ENCODE data around the gene ORAI2. TPM values are rescaled to one million over a fixed set of nuclear protein-coding genes. Genes with fewer than 3 reads are reported as not detected.

Gene ORAI2
- total and polyA plus RNA-seq, 2 of the 13 experiments (the other 11 are each of a cell fraction or from before 2014, with no cell fraction given): 3.0 to 6.0 TPM

DNA sequence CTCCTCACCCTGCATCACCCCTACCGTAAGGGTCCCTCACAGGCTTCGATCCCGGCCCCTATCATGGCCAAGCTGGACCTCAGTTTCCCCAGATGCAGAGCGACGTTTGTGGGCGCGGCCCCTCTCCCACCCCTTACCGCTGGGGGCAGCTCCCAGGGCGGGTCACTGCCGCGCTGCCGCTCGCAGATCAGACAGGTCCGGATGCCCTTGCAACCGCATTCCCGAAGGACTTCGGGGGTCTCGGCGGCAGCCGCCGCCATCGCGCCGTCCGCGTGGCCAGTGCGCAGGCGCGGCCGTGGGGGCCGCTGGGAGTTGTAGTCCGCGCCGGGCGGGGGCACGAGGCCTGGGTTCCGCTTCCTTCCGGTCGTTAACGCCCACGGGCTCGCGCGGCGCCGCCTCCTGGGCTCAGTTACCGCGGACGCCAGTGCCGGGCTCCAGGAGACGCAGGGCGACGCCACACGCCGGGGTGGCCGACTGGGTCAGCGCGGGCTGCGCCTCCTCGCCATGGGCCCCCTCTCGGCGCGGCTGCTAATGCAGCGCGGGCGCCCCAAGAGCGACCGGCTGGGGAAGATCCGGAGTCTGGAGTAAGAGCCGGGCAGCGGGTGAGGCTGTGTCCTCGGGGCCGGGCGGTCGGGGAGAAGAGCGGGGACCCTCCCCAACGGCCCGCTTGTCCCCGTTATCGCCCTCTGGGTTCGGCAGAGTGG lies 31.4 kb downstream of the ORAI2 start, which contains the start of the genes ALKBH4 and LRWD1 (continued):
- TF ChIP-seq, protein P1, sequence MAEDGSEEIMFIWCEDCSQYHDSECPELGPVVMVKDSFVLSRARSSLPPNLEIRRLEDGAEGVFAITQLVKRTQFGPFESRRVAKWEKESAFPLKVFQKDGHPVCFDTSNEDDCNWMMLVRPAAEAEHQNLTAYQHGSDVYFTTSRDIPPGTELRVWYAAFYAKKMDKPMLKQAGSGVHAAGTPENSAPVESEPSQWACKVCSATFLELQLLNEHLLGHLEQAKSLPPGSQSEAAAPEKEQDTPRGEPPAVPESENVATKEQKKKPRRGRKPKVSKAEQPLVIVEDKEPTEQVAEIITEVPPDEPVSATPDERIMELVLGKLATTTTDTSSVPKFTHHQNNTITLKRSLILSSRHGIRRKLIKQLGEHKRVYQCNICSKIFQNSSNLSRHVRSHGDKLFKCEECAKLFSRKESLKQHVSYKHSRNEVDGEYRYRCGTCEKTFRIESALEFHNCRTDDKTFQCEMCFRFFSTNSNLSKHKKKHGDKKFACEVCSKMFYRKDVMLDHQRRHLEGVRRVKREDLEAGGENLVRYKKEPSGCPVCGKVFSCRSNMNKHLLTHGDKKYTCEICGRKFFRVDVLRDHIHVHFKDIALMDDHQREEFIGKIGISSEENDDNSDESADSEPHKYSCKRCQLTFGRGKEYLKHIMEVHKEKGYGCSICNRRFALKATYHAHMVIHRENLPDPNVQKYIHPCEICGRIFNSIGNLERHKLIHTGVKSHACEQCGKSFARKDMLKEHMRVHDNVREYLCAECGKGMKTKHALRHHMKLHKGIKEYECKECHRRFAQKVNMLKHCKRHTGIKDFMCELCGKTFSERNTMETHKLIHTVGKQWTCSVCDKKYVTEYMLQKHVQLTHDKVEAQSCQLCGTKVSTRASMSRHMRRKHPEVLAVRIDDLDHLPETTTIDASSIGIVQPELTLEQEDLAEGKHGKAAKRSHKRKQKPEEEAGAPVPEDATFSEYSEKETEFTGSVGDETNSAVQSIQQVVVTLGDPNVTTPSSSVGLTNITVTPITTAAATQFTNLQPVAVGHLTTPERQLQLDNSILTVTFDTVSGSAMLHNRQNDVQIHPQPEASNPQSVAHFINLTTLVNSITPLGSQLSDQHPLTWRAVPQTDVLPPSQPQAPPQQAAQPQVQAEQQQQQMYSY (CRISPR knock-in tag; IDR thresholded peaks at IDR 0.05): peak; percentile 78
- peak; percentile 88 for TF ChIP-seq ARHGAP35 (CRISPR knock-in tag; IDR thresholded peaks at IDR 0.05; ENCODE audit: borderline replicate concordance)
- TF ChIP-seq KDM5B (CRISPR knock-in tag; IDR thresholded peaks at IDR 0.05; ENCODE audit: borderline replicate concordance): peak; percentile 75; the same call in 1 of the 2 replicates
- TF ChIP-seq SPEN (CRISPR knock-in tag; IDR thresholded peaks at IDR 0.05; ENCODE audit: low read depth): peak; percentile 87
- TF ChIP-seq ZBTB7A (CRISPR knock-in tag; IDR thresholded peaks at IDR 0.05): no peak; the same call in 1 of the 2 replicates
- peak; percentile 31; the same call in 1 of the 2 replicates for TF ChIP-seq ZNF746 (CRISPR knock-in tag; IDR thresholded peaks at IDR 0.05)
- TF ChIP-seq ZNF816 (CRISPR knock-in tag; IDR thresholded peaks at IDR 0.05; ENCODE audit: borderline replicate concordance): no peak
- no peak for TF ChIP-seq ZNF644 (CRISPR knock-in tag; IDR thresholded peaks at IDR 0.05; ENCODE audit: low read depth)
- TF ChIP-seq SKI (IDR thresholded peaks at IDR 0.05; ENCODE audit: partially characterized antibody): peak; percentile 81
- peak; percentile 91; the same call in 1 of the 2 replicates for TF ChIP-seq NCOA1 (CRISPR knock-in tag; IDR thresholded peaks at IDR 0.05)
- TF ChIP-seq, protein P2, sequence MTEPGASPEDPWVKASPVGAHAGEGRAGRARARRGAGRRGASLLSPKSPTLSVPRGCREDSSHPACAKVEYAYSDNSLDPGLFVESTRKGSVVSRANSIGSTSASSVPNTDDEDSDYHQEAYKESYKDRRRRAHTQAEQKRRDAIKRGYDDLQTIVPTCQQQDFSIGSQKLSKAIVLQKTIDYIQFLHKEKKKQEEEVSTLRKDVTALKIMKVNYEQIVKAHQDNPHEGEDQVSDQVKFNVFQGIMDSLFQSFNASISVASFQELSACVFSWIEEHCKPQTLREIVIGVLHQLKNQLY (CRISPR knock-in tag; IDR thresholded peaks at IDR 0.05): no peak
- no peak for TF ChIP-seq ZBTB8A (CRISPR knock-in tag; IDR thresholded peaks at IDR 0.05; ENCODE audit: borderline replicate concordance, low read depth)
- no peak for TF ChIP-seq PITX1 (CRISPR knock-in tag; IDR thresholded peaks at IDR 0.05)
- TF ChIP-seq SIX4 (CRISPR knock-in tag; IDR thresholded peaks at IDR 0.05): no peak
- no peak for TF ChIP-seq HNRNPUL1 (IDR thresholded peaks at IDR 0.05; ENCODE audit: low read depth, low read length)
- TF ChIP-seq ZFP62 (CRISPR knock-in tag; IDR thresholded peaks at IDR 0.05): no peak
- no peak for TF ChIP-seq RFXAP (CRISPR knock-in tag; IDR thresholded peaks at IDR 0.05; ENCODE audit: borderline replicate concordance)
- TF ChIP-seq, protein P3, sequence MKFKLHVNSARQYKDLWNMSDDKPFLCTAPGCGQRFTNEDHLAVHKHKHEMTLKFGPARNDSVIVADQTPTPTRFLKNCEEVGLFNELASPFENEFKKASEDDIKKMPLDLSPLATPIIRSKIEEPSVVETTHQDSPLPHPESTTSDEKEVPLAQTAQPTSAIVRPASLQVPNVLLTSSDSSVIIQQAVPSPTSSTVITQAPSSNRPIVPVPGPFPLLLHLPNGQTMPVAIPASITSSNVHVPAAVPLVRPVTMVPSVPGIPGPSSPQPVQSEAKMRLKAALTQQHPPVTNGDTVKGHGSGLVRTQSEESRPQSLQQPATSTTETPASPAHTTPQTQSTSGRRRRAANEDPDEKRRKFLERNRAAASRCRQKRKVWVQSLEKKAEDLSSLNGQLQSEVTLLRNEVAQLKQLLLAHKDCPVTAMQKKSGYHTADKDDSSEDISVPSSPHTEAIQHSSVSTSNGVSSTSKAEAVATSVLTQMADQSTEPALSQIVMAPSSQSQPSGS (CRISPR knock-in tag; IDR thresholded peaks at IDR 0.05): no peak

Measured in HepG2 (cell line).